NCI-H446 treated with DMSO at 0.1 percent for 48 hours (cell line): Measurements from ENCODE around the gene RCAN2.

Experiments used
- DNase-seq: peaks from one replicate; lab custom pipeline; 2025; lab: John Stamatoyannopoulos, UW

Gene RCAN2

GRCh38 chr6:46491628-46492547 lies 639 bp upstream of the RCAN2 start:
- no peak for DNase-seq

GRCh38 chr6:46490425-46491200 lies 636 bp downstream of the RCAN2 start:
- DNase-seq = no peak

GRCh38 chr6:46486181-46486580 lies 5.1 kb downstream of the RCAN2 start:
- no peak for DNase-seq

DNA sequence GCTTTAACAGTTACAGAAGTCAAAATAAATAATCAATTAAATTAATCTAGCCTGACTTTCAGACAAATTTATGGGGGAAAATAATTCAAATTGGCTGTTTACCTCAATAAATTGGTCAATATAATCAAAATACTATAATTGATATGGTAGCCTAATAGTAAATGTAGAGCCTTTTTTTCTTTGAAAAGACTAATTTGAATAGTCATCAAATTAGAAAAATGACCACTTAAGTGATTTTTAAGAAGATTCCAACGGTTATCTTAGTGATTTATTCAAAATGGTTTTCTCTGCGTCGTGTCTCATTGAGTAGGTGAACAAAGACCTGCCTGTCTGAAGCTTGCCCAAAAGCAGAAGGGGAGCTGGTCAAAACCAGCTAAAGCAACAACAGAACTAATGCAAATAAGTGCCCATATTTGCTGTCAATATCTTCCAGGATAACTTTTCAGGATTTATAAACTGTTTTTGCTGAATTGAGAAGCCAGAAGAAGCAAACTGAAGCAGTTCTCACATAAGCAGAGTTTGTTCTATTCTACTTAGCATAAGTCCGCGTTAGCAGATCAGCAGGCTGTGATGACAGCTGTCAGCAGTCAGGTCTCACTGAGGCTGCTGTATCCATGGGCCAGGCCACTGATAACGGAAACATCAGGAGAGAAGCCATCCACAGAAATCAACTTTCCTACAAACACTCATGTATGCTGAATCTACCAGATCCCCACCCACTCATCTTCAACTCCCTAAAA lies 7.0 kb downstream of the RCAN2 start:
- DNase-seq = no peak

- no peak for DNase-seq
Measured at GRCh38 chr6:46476301-46476700, 14.9 kb downstream of the RCAN2 start.

GRCh38 chr6:46473881-46474280 lies 17.4 kb downstream of the RCAN2 start:
- no peak for DNase-seq

DNA sequence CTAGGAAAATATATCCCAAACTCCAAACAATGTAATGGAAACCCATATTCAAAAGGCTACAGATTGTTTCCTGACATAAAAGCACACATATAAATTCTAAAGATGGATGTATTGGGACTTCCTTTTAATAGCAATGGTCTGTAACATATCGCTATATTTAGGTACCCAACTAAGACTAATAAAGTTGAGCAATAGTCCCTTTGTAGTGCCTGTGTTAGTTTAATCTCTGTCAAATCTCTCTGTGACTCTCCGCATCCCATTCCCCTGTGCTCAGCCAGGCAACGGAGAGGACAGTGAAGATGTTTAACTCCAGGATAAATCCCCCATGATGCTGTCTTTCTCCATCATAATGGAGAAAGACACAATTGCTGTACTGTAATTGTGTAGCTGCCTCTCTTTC lies 19.0 kb downstream of the RCAN2 start:
- DNase-seq = no peak

DNA sequence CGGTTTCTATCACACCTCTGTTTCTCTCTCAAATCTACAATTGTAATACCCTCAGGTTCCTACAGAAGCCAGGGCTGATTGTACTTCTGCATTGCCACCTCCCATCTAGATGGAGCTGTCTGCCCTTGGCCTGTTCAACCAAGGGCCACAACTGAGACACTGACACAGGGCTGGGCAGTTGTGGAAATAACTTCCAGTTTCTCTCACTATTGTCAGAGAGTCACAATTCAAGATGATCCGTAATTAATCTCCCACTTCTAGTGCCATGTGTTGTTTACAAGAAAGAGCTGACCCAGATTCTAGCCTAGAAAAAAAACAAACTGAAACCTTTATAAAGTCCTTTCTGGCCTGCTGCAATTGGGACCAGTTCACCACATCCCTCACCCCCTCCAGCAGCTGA lies 22.2 kb downstream of the RCAN2 start:
- no peak for DNase-seq

DNA sequence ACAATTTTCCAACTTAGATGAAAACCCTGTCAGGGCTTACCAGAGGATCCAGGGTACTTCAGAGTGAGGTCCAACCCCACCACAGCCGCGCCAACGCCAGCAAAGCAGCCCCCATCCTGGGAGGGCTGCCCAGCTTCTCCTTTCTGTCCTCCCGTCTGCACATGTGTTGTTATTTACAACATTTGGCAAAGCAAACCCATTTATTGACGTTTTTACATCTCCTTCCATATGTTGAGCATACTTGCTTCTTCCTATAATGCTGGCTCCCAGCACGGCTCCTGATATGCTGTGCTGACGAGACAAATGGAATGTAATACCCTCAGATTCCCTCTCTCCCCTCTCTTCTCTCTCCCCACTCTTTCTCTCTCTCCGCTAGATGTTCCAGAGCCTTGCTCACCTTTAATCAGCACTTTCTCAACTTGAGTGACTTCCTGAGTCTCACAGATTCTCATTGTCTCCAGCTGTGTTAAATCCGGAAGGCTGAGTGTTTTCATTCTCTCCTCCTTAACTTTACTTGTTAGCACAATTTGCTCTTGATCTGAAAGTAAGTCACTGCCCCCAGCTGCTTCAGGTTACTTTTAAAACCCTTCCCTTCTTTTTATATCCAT lies 22.7 kb downstream of the RCAN2 start:
- no peak for DNase-seq

- DNase-seq = no peak
Measured at GRCh38 chr6:46466570-46466969, 24.7 kb downstream of the RCAN2 start.

- no peak for DNase-seq
Measured at GRCh38 chr6:46465294-46466165, 25.7 kb downstream of the RCAN2 start.

- DNase-seq = no peak
Measured at GRCh38 chr6:46456297-46456696, 35.0 kb downstream of the RCAN2 start.

DNA sequence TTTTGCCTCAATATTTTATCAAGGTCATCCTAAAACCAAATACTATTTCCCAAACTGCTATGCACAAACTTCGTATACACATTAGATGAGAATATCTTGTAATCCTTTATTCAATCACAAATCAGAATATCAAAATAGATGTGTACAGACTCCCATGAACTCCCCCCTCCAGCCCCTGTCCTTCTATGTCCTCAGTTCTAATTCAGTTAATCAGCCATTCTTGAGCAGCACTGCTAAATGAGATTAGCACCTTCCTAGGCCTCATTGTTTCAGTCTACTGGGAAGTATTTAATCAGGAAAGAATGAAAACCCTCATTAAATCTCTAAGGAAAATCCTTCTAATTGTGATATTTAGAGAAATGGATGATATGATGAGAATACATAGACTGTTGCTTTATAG lies 36.6 kb downstream of the RCAN2 start:
- DNase-seq = no peak

DNA sequence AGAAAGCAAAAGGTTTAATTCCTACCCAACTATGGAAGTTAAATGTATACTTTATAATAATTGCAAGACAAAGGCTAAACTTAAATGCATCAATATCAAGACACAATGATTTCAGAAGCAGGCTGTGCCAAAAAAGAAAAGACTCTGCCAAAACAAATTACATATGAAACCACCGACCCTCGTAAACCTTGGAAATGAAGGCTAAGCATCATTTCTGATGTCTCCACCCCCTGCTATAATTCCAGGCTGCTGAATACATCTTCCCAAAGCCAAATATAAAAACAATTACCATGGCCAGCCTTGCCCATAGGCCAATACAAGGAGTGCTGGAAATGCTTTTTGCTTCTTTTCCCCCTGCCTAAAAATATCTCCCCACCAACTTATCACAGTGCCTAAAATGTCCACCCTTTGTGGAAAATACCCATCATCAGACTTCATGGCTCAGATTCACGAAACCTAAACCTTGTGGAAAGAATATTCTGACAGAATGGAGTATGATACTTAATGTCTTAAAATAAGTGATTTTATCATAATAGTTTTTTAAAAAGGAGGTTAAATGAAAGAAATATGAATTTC lies 37.4 kb downstream of the RCAN2 start:
- DNase-seq = no peak

- DNase-seq = no peak
Measured at GRCh38 chr6:46453216-46453615, 38.0 kb downstream of the RCAN2 start.

- DNase-seq = no peak
Measured at GRCh38 chr6:46452312-46452917, 38.8 kb downstream of the RCAN2 start.

DNA sequence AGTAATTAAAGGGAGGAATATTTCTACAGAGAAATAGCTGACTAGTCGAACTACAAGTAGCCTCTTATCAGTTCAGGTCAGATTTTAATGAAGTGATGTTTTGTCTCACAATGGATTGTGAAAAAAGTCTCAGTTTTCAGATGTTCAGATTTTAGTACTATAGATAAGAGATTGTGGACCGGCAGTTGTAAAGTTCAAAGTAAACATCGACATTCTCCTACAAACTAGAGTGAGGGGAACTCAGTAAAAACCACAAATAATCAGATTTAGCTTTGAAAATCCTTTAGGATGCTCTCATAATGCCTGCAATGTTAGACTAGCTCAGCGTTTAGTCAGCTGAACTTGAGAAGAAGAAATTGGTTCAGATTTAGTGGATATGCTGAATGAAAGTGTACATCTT lies 39.9 kb downstream of the RCAN2 start:
- DNase-seq = no peak

DNA sequence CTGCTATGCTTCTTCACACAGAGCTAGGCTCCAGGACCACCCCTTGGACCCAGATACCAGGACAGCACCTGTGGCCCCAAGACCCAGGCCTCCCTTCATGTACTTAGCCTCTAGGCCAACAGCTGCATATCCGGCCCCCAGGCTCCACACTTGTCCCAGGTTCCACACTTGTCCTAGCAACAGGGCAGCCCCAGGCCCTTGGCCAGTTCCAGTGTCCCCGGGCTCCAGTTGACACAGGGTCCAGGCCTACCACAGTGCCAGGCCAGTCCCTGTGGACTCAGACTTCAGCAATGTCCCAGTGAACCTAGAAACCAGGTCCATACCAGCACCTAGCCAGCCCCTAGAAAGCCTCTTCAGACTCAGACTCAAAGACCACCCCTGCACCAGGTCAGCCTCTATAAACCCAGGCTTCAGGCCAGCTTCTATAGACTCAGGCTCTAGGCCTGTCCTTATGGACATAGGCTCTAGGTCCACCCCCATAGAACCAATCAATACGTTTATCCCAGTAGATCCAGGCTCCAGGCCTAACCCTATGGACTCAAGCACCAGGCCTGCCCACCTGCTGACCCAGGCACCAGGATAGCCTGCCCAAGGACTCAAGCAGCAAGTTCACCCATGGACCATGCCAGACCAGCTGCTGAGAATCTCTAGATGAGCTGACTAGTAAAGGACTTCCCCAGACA lies 46.3 kb downstream of the RCAN2 start:
- DNase-seq = no peak

- DNase-seq = no peak
Measured at GRCh38 chr6:46443623-46444022, 47.6 kb downstream of the RCAN2 start.

DNA sequence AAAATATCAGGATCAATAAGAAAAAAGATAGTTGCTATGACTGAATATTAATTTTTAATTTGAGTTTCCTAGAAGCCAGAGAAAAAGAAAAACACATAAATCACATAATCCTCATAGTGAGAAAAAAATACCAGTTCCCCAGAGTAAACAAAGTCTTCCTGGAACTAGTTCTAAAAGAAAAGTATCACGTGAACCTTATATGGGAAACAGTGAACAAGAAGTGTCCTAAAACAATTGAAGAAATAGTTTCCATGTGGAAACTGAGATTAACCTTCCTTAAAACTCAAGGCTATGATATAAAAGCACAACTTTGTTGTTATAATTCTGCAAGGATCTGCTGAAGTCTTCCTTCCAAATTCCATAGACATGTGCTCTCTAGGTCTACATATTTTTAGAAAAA lies 50.6 kb downstream of the RCAN2 start:
- DNase-seq = no peak
